ENCODE data around the gene RELB. TPM values are rescaled to one million over a fixed set of nuclear protein-coding genes. Genes with fewer than 3 reads are reported as not detected.

The RELB gene
- total RNA-seq, 1 donor from 2014 or later, result 2.9 TPM

- intact Hi-C loops (cut with DNase I), result no loop called here
- no peak for TF ChIP-seq POLR2A (IDR thresholded peaks at IDR 0.05)
- TF ChIP-seq POLR2AphosphoS5 (IDR thresholded peaks at IDR 0.05; ENCODE audit: insufficient read depth in 1 of 2, low read depth in 1 of 2), result no peak
- TF ChIP-seq CTCF (IDR thresholded peaks at IDR 0.05), result no peak
- peaks cover 0 to 9% of the 10 kb centered on the region in 2 donors for H3K36me3 ChIP-seq
Observed at GRCh38 chr19:45010306-45010705, 9.0 kb downstream of the RELB start.

GRCh38 chr19:45011959-45012358 lies 10.7 kb downstream of the RELB start:
- Histone ChIP-seq H3K4me1 (no peaks in the 10 kb centered on the region), H3K9me3 (no peaks in the 10 kb centered on the region), H3K27me3 (no peaks in the 10 kb centered on the region), H3K4me3 (no peak overlapping the region), H3K36me3 (peaks cover 0 to 9% of the 10 kb centered on the region in 2 donors), H3K27ac (no peak overlapping the region)
- DNase-seq (ENCODE audit: extremely low spot score in 2 of 2), result no peak
- intact Hi-C loops (cut with DNase I), result no loop called here
- TF ChIP-seq POLR2AphosphoS5 (IDR thresholded peaks at IDR 0.05; ENCODE audit: insufficient read depth in 1 of 2, low read depth in 1 of 2) (no peak), POLR2A (IDR thresholded peaks at IDR 0.05) (no peak), CTCF (IDR thresholded peaks at IDR 0.05) (no peak)

More at GRCh38 chr19:45010306-45010705, 9.0 kb downstream of the RELB start:
- Histone ChIP-seq H3K4me1 (no peaks in the 10 kb centered on the region), H3K27ac (no peak overlapping the region), H3K4me3 (no peak overlapping the region), H3K27me3 (no peaks in the 10 kb centered on the region), H3K9me3 (no peaks in the 10 kb centered on the region)
- DNase-seq (ENCODE audit: extremely low spot score in 2 of 2), result no peak

- Histone ChIP-seq H3K9me3 (no peaks in the 10 kb centered on the region), H3K27me3 (no peaks in the 10 kb centered on the region), H3K4me1 (no peaks in the 10 kb centered on the region), H3K27ac (no peak overlapping the region), H3K36me3 (peaks cover 0 to 9% of the 10 kb centered on the region in 2 donors), H3K4me3 (no peak overlapping the region)
- TF ChIP-seq POLR2A (IDR thresholded peaks at IDR 0.05) (no peak), POLR2AphosphoS5 (IDR thresholded peaks at IDR 0.05; ENCODE audit: insufficient read depth in 1 of 2, low read depth in 1 of 2) (peak in 1 of 2 donors; percentile 27), CTCF (IDR thresholded peaks at IDR 0.05) (peak; percentile 40 to 50 (median 47))
- no peak for DNase-seq (ENCODE audit: extremely low spot score in 2 of 2)
- intact Hi-C loops (cut with DNase I), result no loop called here
Observed at GRCh38 chr19:45016388-45017314, 15.4 kb downstream of the RELB start.

GRCh38 chr19:45019187-45019586 lies 17.9 kb downstream of the RELB start:
- Histone ChIP-seq H3K27me3 (no peaks in the 10 kb centered on the region), H3K27ac (no peak overlapping the region), H3K9me3 (no peaks in the 10 kb centered on the region), H3K4me3 (no peak overlapping the region), H3K4me1 (no peaks in the 10 kb centered on the region), H3K36me3 (peaks cover 0 to 1% of the 10 kb centered on the region in 2 donors)
- intact Hi-C loops (cut with DNase I), result no loop called here
- no peak for DNase-seq (ENCODE audit: extremely low spot score in 2 of 2)
- TF ChIP-seq CTCF (IDR thresholded peaks at IDR 0.05) (no peak), POLR2A (IDR thresholded peaks at IDR 0.05) (no peak), POLR2AphosphoS5 (IDR thresholded peaks at IDR 0.05; ENCODE audit: insufficient read depth in 1 of 2, low read depth in 1 of 2) (no peak)

GRCh38 chr19:45020071-45020470 lies 18.8 kb downstream of the RELB start:
- no peaks in the 10 kb centered on the region for H3K4me1 ChIP-seq
- no peak overlapping the region for H3K4me3 ChIP-seq
- no peak for TF ChIP-seq POLR2AphosphoS5 (IDR thresholded peaks at IDR 0.05; ENCODE audit: insufficient read depth in 1 of 2, low read depth in 1 of 2)
- TF ChIP-seq POLR2A (IDR thresholded peaks at IDR 0.05), result no peak
- no peak for TF ChIP-seq CTCF (IDR thresholded peaks at IDR 0.05)
- DNase-seq (ENCODE audit: extremely low spot score in 2 of 2), result no peak
- H3K27me3 ChIP-seq, result no peaks in the 10 kb centered on the region
- no peaks in the 10 kb centered on the region for H3K36me3 ChIP-seq
- H3K27ac ChIP-seq, result no peak overlapping the region
- no peaks in the 10 kb centered on the region for H3K9me3 ChIP-seq
- intact Hi-C loops (cut with DNase I), result no loop called here

Measured in vagina (tissue), 2 donors.